Body of pancreas (tissue), 4 donors: ENCODE data around the gene HSD17B8. TPM values are rescaled to one million over a fixed set of nuclear protein-coding genes. Genes with fewer than 3 reads are reported as not detected.

Experiments
- ATAC-seq: fragments of 150-250 bp; one replicate; pipeline ENCODE4 v1.9.1; 2016
- DNase-seq, 4 donors: peaks; one replicate each; pipeline ENCODE4 v3.0.0-alpha.2; 2019
- H3K27ac ChIP-seq, 4 donors: fragments of 200-600 bp; sonication (generic); 1 replicate in 3 of 4; 2 replicates in 1 of 4; pipeline versions ENCODE4 v1.5.1 to v1.6.1; 2016 to 2019; ENCODE audit warnings: mild to moderate bottlenecking in 1 of 4, mixed read lengths in 1 of 4, moderate library complexity in 1 of 4
- H3K27me3 ChIP-seq, 2 donors: fragments of 200-600 bp; sonication (generic); one replicate each; pipeline ENCODE4 v1.6.0; 2016; ENCODE audit warnings: mild to moderate bottlenecking in 1 of 2
- H3K36me3 ChIP-seq, 2 donors: fragments of 200-600 bp; sonication (generic); replicated peaks in 1 of 2; 2 replicates each; pipeline ENCODE4 v1.5.1; 2016; ENCODE audit warnings: low read depth in 2 of 2; ENCODE audit not compliant: insufficient read depth in 1 of 2
- H3K4me1 ChIP-seq: fragments of 200-600 bp; sonication (generic); one replicate; pipeline ENCODE4 v1.6.0; 2016
- H3K4me3 ChIP-seq, 2 donors: fragments of 200-600 bp; sonication (generic); 1 replicate in 1 of 2; 2 replicates in 1 of 2; pipeline ENCODE4 v1.5.1; 2016 to 2019
- H3K9me3 ChIP-seq, 3 donors: fragments of 200-600 bp; sonication (generic); 1 replicate in 2 of 3; 2 replicates in 1 of 3; pipeline ENCODE4 v1.5.1; 2016
- POLR2A ChIP-seq, 3 donors: fragments of 450-650 bp; IDR thresholded peaks; one replicate each; pipeline ENCODE4 v1.6.1; 2016; ENCODE audit warnings: antibody characterized with exemption in 3 of 3, mild to moderate bottlenecking in 2 of 3
- WGBS, 2 donors: methylation state at CpG; one replicate each; pipeline ENCODE4 v1.1.5; 2017; 5-methylcytosine and 5-hydroxymethylcytosine counted together
- intact Hi-C: fragments of 100-400 bp; cut with DNase I; formaldehyde crosslinking; loops from one replicate; pipeline ENCODE4 v1.15.1; 2023
- total RNA-seq, 2 donors: library from RNA; depleted of rRNA; stranded (reverse); fragments of >200 nt; gene quantifications; one replicate each; pipeline ENCODE4 v1.1.0, GENCODE V29; 2016
- TF ChIP-seq, protein P1 (sequence below), 7 experiments: fragments of 450-650 bp in 4 of 7; fragments of 200-600 bp in 3 of 7; sonication (generic) in 3 of 7; IDR thresholded peaks; one replicate each; pipeline ENCODE4 v1.5.1; 2016 to 2019; ENCODE audit warnings: antibody characterized with exemption in 7 of 7

The HSD17B8 gene
- total RNA-seq, 2 donors from 2014 or later, result 19.1 to 29.1 TPM

DNA sequence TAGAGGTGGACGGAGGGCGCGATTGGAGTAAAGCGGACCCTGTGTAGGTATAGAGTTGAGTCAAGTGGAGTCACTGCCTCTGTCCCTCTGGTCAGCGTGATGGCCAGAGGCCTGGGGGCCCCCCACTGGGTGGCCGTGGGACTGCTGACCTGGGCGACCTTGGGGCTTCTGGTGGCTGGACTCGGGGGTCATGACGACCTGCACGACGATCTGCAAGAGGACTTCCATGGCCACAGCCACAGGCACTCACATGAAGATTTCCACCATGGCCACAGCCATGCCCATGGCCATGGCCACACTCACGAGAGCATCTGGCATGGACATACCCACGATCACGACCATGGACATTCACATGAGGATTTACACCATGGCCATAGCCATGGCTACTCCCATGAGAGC, 3.3 kb upstream of the HSD17B8 start:
- no peaks in the 10 kb centered on the region for H3K27me3 ChIP-seq
- H3K9me3 ChIP-seq, result no peaks in the 10 kb centered on the region
- intact Hi-C loops, result no loop called here
- 2 to 7% methylated on average over 14 of the region's 14 CpGs for WGBS, 2 donors
- ATAC-seq (peak; percentile 0), DNase-seq (peak in 2 of 4 donors; percentile 29 to 34)
- H3K4me3 ChIP-seq, result peak overlapping the region; percentile 59 to 77
- peak overlapping the region; percentile 90 to 99 (median 96) for H3K27ac ChIP-seq
- peaks cover 74% of the 10 kb centered on the region for H3K4me1 ChIP-seq
- H3K36me3 ChIP-seq, result peaks cover 0 to 10% of the 10 kb centered on the region in 2 donors
- TF ChIP-seq, protein P1, sequence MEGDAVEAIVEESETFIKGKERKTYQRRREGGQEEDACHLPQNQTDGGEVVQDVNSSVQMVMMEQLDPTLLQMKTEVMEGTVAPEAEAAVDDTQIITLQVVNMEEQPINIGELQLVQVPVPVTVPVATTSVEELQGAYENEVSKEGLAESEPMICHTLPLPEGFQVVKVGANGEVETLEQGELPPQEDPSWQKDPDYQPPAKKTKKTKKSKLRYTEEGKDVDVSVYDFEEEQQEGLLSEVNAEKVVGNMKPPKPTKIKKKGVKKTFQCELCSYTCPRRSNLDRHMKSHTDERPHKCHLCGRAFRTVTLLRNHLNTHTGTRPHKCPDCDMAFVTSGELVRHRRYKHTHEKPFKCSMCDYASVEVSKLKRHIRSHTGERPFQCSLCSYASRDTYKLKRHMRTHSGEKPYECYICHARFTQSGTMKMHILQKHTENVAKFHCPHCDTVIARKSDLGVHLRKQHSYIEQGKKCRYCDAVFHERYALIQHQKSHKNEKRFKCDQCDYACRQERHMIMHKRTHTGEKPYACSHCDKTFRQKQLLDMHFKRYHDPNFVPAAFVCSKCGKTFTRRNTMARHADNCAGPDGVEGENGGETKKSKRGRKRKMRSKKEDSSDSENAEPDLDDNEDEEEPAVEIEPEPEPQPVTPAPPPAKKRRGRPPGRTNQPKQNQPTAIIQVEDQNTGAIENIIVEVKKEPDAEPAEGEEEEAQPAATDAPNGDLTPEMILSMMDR (IDR thresholded peaks at IDR 0.05), result no peak
- TF ChIP-seq POLR2A (IDR thresholded peaks at IDR 0.05), result no peak

DNA sequence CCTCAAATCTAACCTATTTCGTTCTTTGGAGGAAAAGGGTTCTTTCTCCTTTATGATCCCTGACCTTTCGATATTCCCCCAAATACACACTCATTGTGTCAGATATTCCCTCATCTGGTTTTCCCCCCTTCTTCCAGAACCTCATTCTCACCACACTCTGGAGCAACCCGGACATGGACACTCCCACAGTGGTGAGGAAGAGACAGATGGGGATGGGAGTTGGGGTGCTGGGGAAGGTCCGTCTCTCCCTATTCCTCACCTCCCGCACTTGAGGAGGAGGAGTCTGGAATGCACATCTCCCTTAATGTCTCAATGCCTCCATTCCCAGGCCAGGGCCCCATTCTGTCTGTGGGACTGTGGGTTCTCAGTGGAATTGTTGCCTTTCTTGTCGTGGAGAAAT, 2.5 kb upstream of the HSD17B8 start:
- H3K27me3 ChIP-seq, result no peaks in the 10 kb centered on the region
- H3K4me1 ChIP-seq, result peaks cover 81% of the 10 kb centered on the region
- no peak for DNase-seq
- peak overlapping the region; percentile 59 to 77 for H3K4me3 ChIP-seq
- WGBS, 2 donors, result 25 to 32% methylated on average over 6 of the region's 6 CpGs
- ATAC-seq, result no peak
- TF ChIP-seq, protein P1 (IDR thresholded peaks at IDR 0.05), result no peak
- TF ChIP-seq POLR2A (IDR thresholded peaks at IDR 0.05), result no peak
- H3K9me3 ChIP-seq, result no peaks in the 10 kb centered on the region
- intact Hi-C loops, result no loop called here
- peak overlapping the region in 3 of 4 donors; percentile 94 to 99 (median 99) for H3K27ac ChIP-seq
- H3K36me3 ChIP-seq, result peaks cover 0 to 7% of the 10 kb centered on the region in 2 donors

DNA sequence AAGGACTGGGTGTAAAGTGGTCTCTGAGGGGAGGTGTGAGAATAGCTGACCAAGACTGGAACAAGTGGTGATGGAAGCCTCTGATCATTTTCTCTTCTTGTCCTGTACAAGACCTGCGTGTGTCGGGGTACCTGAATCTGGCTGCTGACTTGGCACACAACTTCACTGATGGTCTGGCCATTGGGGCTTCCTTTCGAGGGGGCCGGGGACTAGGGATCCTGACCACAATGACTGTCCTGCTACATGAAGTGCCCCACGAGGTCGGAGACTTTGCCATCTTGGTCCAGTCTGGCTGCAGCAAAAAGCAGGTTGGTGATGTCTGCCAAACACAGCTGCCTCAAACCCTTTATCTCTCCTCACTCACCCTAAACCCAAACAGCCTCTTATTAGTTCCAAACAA, 1.7 kb upstream of the HSD17B8 start:
- 54 to 55% methylated on average over 6 of the region's 6 CpGs for WGBS, 2 donors
- peaks cover 81% of the 10 kb centered on the region for H3K4me1 ChIP-seq
- H3K36me3 ChIP-seq, result peaks cover 0 to 6% of the 10 kb centered on the region in 2 donors
- ATAC-seq (no peak), DNase-seq (no peak)
- peak overlapping the region in 2 of 4 donors; percentile 27 to 92 for H3K27ac ChIP-seq
- no peak for TF ChIP-seq POLR2A (IDR thresholded peaks at IDR 0.05)
- TF ChIP-seq, protein P1 (IDR thresholded peaks at IDR 0.05), result no peak
- no peak overlapping the region for H3K4me3 ChIP-seq
- H3K9me3 ChIP-seq, result no peaks in the 10 kb centered on the region
- no peaks in the 10 kb centered on the region for H3K27me3 ChIP-seq
- intact Hi-C loops, result no loop called here

DNA sequence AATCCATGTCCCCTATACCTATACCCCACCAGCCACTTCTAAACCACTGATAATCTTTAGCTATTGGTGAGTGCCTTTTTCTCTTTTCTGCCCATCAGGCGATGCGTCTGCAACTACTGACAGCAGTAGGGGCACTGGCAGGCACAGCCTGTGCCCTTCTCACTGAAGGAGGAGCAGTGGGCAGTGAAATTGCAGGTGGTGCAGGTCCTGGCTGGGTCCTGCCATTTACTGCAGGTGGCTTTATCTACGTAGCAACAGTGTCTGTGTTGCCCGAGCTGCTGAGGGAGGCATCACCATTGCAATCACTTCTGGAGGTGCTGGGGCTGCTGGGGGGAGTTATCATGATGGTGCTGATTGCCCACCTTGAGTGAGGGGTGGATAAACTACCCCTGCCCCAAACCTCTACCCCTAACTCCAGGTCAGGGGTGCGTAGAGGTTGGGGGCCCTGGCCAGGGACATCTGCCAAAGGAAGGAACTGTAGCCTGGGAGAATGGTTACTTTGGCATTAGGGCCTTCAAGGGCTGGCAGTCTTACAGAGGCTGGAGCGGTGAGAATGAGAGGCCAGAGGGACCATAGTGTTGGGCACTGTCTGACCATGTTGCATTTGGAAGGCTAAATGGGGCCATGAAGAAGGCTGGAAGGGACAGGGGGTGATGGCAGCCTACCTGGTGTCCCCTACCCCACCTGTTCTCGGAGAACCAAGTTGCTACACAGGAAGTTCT, 851 bp upstream of the HSD17B8 start:
- WGBS, 2 donors, result 48 to 77% methylated on average over 5 to 7 of the region's 7 CpGs
- peaks cover 73% of the 10 kb centered on the region for H3K4me1 ChIP-seq
- intact Hi-C loops, result no loop called here

More for the DNA sequence above, 851 bp upstream of the HSD17B8 start:
- H3K36me3 ChIP-seq, result peaks cover 0 to 6% of the 10 kb centered on the region in 2 donors
- H3K4me3 ChIP-seq, result no peak overlapping the region
- H3K27me3 ChIP-seq, result no peaks in the 10 kb centered on the region
- no peaks in the 10 kb centered on the region for H3K9me3 ChIP-seq
- H3K27ac ChIP-seq, result peak overlapping the region; percentile 81 to 93 (median 88)
- ATAC-seq (no peak), DNase-seq (no peak)
- TF ChIP-seq POLR2A (IDR thresholded peaks at IDR 0.05), result no peak
- TF ChIP-seq, protein P1 (IDR thresholded peaks at IDR 0.05), result no peak
